ENCODE measurements around the gene CEP85. TPM values are rescaled to one million over a fixed set of nuclear protein-coding genes. Genes with fewer than 3 reads are reported as not detected.

Gene CEP85
- total RNA-seq: 17.0 TPM

GRCh38 chr1:26233903-26234643 lies at the start of gene CEP85:
TSS of gene CEP85 (plus strand) at chr1:26234200. CDS start at chr1:26239784, 5,584 bp downstream.

GRCh38 chr1:26190373-26190987 lies 43.5 kb upstream of the CEP85 start, which contains the start of gene CATSPER4:
TSS of gene CATSPER4 (plus strand) at chr1:26190602. CDS start at chr1:26190628, 26 bp downstream.

GRCh38 chr1:26279456-26280332 lies 45.7 kb downstream of the CEP85 start, which contains the start of gene SH3BGRL3:
TSS of gene SH3BGRL3 (plus strand) at chr1:26280086. CDS start at chr1:26280156, 70 bp downstream.

GRCh38 chr1:26306290-26307229 lies 72.6 kb downstream of the CEP85 start, which contains the start of gene UBXN11:
TSS of gene UBXN11 (minus strand) at chr1:26306636. CDS start at chr1:26302883, 3,753 bp downstream.

GRCh38 chr1:26317612-26318337 lies 83.8 kb downstream of the CEP85 start, which contains the start of gene CD52:
TSS of gene CD52 (plus strand) at chr1:26317958. CDS start at chr1:26318018, 60 bp downstream.

Other genes with a start within 250 kb of the CEP85 start
- gene PAFAH2, start 236.1 kb upstream of the CEP85 start, total RNA-seq: 22.0 TPM
- gene EXTL1, start 212.4 kb upstream of the CEP85 start, total RNA-seq: 2.1 TPM
- 4.7 TPM for gene SLC30A2, start 188.1 kb upstream of the CEP85 start, total RNA-seq
- gene TRIM63, start 166.6 kb upstream of the CEP85 start, total RNA-seq: 9.4 TPM
- gene PDIK1L, start 122.4 kb upstream of the CEP85 start, total RNA-seq: 10.5 TPM
- gene FAM110D, start 75.1 kb upstream of the CEP85 start, total RNA-seq: 1.5 TPM
- gene C1orf232, start 65.2 kb upstream of the CEP85 start, total RNA-seq: not detected
- 25.9 TPM for gene ZNF593, start 64.3 kb upstream of the CEP85 start, total RNA-seq
- not detected for gene ZNF593OS, start 62.4 kb upstream of the CEP85 start, total RNA-seq
- gene CNKSR1, start 56.7 kb upstream of the CEP85 start, total RNA-seq: 7.6 TPM
- not detected for gene CATSPER4, start 43.6 kb upstream of the CEP85 start, total RNA-seq
- gene SH3BGRL3, start 45.9 kb downstream of the CEP85 start, total RNA-seq: 20.8 TPM
- 19.4 TPM for gene UBXN11, start 72.4 kb downstream of the CEP85 start, total RNA-seq
- 7.6 TPM for gene CD52, start 83.8 kb downstream of the CEP85 start, total RNA-seq
- 0.29 TPM for gene CRYBG2, start 119.9 kb downstream of the CEP85 start, total RNA-seq
- not detected for gene ZNF683, start 138.6 kb downstream of the CEP85 start, total RNA-seq
- gene LIN28A, start 176.6 kb downstream of the CEP85 start, total RNA-seq: not detected
- gene DHDDS, start 198.1 kb downstream of the CEP85 start, total RNA-seq: 25.5 TPM
- gene HMGN2, start 238.2 kb downstream of the CEP85 start, total RNA-seq: 282 TPM